OCI-LY7 (cell line): Measurements from ENCODE around the gene EPHA6.

Experiments used
- CTCF ChIP-seq: fragments of 200-600 bp; sonication (generic); conservative IDR thresholded peaks from 2 replicates; pipeline ENCODE4 v1.5.1; 2014; ENCODE audit warnings: mild to moderate bottlenecking, antibody characterized with exemption, low read length, moderate library complexity, mixed read lengths
- EZH2phosphoT487 ChIP-seq: fragments of 200-600 bp; sonication (generic); IDR thresholded peaks from 2 replicates; pipeline ENCODE4 v1.6.1; 2018; ENCODE audit warnings: low read depth, borderline replicate concordance, mild to moderate bottlenecking, mixed run types, antibody characterized with exemption, low read length, moderate library complexity, mixed read lengths

GRCh38 chr3:97228966-97229365, 414.6 kb downstream of the EPHA6 start:
- no peak for TF ChIP-seq CTCF
- no peak for TF ChIP-seq EZH2phosphoT487
